PC-3 (cell line): ENCODE measurements around the gene CHD6.

ENCODE experiments used
- EZH2 ChIP-seq: fragments of 300-600 bp; sonication (generic); IDR thresholded peaks from one replicate; pipeline ENCODE4 v1.6.1; 2017; ENCODE audit warnings: antibody characterized with exemption, mild to moderate bottlenecking, low read length; ENCODE audit not compliant: unreplicated experiment
- TF ChIP-seq, protein P1 (sequence below): fragments of 300-600 bp; sonication (generic); conservative IDR thresholded peaks from 2 replicates; pipeline ENCODE4 v1.5.1; 2017; ENCODE audit warnings: antibody characterized with exemption, low read depth, mild to moderate bottlenecking, low read length

GRCh38 chr20:41559658-41560057 is 58.5 kb downstream of the CHD6 start:
- TF ChIP-seq, protein P1, sequence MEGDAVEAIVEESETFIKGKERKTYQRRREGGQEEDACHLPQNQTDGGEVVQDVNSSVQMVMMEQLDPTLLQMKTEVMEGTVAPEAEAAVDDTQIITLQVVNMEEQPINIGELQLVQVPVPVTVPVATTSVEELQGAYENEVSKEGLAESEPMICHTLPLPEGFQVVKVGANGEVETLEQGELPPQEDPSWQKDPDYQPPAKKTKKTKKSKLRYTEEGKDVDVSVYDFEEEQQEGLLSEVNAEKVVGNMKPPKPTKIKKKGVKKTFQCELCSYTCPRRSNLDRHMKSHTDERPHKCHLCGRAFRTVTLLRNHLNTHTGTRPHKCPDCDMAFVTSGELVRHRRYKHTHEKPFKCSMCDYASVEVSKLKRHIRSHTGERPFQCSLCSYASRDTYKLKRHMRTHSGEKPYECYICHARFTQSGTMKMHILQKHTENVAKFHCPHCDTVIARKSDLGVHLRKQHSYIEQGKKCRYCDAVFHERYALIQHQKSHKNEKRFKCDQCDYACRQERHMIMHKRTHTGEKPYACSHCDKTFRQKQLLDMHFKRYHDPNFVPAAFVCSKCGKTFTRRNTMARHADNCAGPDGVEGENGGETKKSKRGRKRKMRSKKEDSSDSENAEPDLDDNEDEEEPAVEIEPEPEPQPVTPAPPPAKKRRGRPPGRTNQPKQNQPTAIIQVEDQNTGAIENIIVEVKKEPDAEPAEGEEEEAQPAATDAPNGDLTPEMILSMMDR = no peak
- no peak for TF ChIP-seq EZH2
